Testis (tissue), 2 donors: ENCODE data around the gene NHSL1.
A peak's percentile ranks its signal among the peaks of the same experiment; 100 is the strongest.

ENCODE experiments used
- CTCF ChIP-seq, 3 experiments: fragments of 450-650 bp in 2 of 3; fragments of 200-600 bp in 1 of 3; sonication (generic) in 1 of 3; IDR thresholded peaks; one replicate each; pipeline ENCODE4 v1.5.1; 2016 to 2019; ENCODE audit warnings: antibody characterized with exemption in 3 of 3, mild to moderate bottlenecking in 2 of 3, moderate library complexity in 1 of 3
- POLR2A ChIP-seq: fragments of 450-650 bp; IDR thresholded peaks from one replicate; pipeline ENCODE4 v1.6.1; 2017; ENCODE audit warnings: antibody characterized with exemption, mild to moderate bottlenecking, moderate library complexity

DNA sequence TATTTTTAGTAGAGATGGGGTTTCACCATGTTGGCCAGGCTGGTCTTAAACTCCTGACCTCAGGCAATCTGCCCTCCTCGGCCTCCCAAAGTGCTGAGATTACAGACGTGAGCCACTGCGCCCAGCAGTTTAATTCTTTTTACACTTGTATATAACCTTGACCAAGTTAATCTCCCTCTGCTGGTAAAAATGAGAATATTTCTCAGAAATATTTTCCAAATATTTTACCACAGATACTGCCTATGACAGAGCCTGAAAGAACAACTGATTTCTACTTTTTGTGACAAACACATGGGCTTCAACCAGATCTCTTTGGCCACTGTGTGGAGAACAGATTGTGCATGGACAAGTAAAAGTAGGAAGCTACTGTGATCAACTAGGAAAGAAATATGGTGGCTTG is 21.2 kb upstream of the NHSL1 start:
- peak in 2 of 3 experiments; percentile 27 to 42 for TF ChIP-seq CTCF (IDR thresholded peaks at IDR 0.05)
- TF ChIP-seq POLR2A: no peak
